ENCODE measurements around the gene SRSF7.

The SRSF7 gene

DNA sequence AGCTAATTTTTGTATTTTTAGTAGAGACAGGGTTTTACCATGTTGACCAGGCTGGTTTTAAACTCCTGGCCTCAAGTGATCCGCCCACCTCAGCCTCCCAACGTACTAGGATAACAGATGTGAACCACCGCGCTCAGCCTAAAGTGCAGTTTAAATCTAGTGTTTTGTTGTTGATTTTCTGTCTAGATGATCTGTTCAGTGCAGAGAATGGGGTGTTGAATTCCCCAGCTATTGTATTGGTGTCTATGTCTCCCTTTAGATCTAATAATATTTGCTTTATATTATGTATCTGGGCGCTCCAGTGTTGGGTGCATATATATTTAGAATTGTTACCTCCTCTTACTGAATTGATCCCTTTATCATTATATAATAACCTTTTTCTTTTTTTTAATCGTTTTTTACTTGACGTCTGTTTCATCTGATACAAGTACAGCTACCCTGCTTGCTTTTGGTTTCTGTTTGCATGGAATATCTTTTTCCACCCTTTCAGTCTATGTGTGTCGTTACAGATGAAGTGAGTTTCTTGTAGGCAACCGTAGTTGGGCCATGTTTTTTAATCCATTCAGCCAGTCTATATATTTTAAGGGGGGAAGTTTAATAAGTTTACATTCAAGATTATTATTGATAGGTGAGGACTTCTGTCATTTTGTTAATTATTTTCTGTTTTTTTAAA, 50.9 kb downstream of the SRSF7 start:
- no peak for DNase-seq

DNA sequence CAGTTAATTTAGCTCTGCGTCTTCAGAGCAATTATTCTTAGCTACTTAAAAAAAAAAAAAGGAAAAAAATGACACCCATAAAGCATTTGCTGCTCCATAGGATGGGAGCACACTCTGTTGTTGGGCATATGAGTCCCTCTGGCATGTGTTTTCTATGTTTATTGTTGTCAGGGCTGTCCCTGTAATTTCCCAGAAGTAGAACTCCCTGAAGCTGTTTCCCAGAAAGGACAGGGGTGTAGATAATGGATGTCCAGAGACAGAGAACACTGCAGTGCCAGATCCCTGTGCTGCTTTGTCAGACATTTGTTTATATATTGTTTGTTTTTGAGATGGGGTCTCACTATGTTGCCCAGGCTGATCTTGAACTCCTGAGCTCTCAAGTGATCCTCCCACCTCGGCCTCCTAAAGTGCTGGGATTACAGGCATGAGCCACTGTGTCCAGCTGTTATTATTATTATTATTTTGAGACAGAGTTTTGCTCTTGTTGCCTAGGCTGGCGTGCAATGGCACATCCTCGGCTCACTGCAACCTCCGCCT, 52.6 kb downstream of the SRSF7 start:
- DNase-seq: no peak

DNA sequence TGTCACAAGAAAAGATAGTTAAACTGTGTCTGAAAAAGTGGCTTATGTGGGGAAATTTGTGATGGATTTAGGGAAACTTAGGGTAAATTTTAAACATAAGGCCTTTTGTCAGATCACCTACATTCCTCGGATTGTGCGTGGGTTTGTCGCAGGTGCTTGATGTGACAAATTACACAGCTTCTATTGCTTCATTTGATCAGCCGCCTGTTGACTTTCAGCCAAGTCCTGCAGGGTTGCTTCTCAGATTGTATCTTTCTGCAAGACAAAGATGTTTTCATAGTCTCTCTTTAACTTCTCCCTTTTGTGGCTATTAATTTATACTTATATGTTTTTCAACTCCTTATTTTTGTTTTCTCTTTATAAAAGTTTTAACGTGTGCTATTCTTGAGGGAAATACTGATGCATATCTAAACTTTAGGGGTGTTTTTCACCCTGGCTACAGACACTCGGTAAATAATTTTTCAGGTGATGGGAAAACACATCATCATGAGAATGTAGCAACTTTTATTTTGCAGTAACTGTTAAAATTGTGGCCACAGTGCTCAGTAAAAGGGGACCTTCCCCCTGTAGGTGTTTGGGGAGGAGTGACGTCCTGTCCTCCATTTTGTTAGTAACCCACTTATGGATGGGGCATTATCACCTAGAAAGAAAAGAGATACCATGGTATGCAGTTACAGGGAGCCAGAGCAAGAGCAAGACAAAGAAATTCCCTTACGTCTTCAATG, 53.9 kb downstream of the SRSF7 start:
- DNase-seq: no peak

All from activated T-cell treated with anti-CD3 and anti-CD28 coated beads, Interleukin-2, amount 50 U/mL, for 48 hours (primary cell).